NCI-H460 (cell line): ENCODE results near the gene PLCH1. TPM values are rescaled to one million over a fixed set of nuclear protein-coding genes. Genes with fewer than 3 reads are reported as not detected.

Experiments
- DNase-seq: peaks from one replicate; pipeline ENCODE4 v3.0.0-alpha.2; 2016; ENCODE audit warnings: low read depth; ENCODE audit errors: extremely low read depth
- total RNA-seq: library from RNA; depleted of rRNA; stranded (reverse); fragments of >200 nt; shearing (Covaris generic); gene quantifications from 2 replicates; pipeline ENCODE4 v1.2.3, GENCODE V29; 2014

Gene PLCH1
- total RNA-seq, 1 experiment from 2014 or later, result 0.79 TPM

- DNase-seq, result no peak
These were observed 133.4 kb downstream of the PLCH1 start for GRCh38 chr3:155611456-155611855.

- DNase-seq, result no peak
These were observed 135.3 kb downstream of the PLCH1 start for GRCh38 chr3:155609586-155609985.

GRCh38 chr3:155608228-155608920 is 136.5 kb downstream of the PLCH1 start:
- DNase-seq, result no peak

- no peak for DNase-seq
These were observed 137.1 kb downstream of the PLCH1 start for GRCh38 chr3:155607761-155608160.

- no peak for DNase-seq
These were observed 139.3 kb downstream of the PLCH1 start for GRCh38 chr3:155605571-155605970.

- no peak for DNase-seq
These were observed 139.9 kb downstream of the PLCH1 start for GRCh38 chr3:155604967-155605366.

- no peak for DNase-seq
These were observed 140.7 kb downstream of the PLCH1 start for GRCh38 chr3:155604126-155604525.

- DNase-seq, result no peak
These were observed 141.6 kb downstream of the PLCH1 start for GRCh38 chr3:155603302-155603701.

GRCh38 chr3:155602307-155602706 is 142.6 kb downstream of the PLCH1 start:
- no peak for DNase-seq

- DNase-seq, result no peak
These were observed 146.2 kb downstream of the PLCH1 start for GRCh38 chr3:155598671-155599070.

GRCh38 chr3:155596615-155597014 is 148.3 kb downstream of the PLCH1 start:
- no peak for DNase-seq

- no peak for DNase-seq
These were observed 149.5 kb downstream of the PLCH1 start for GRCh38 chr3:155595371-155595770.

- DNase-seq, result no peak
These were observed 150.2 kb downstream of the PLCH1 start for GRCh38 chr3:155594526-155595187.

- DNase-seq, result no peak
These were observed 157.3 kb downstream of the PLCH1 start for GRCh38 chr3:155587581-155587980.

GRCh38 chr3:155585384-155585783 is 159.5 kb downstream of the PLCH1 start:
- no peak for DNase-seq

- no peak for DNase-seq
These were observed 163.3 kb downstream of the PLCH1 start for GRCh38 chr3:155581579-155581978.

GRCh38 chr3:155572085-155572484 is 172.8 kb downstream of the PLCH1 start:
- DNase-seq, result no peak

GRCh38 chr3:155568295-155568694 is 176.6 kb downstream of the PLCH1 start:
- no peak for DNase-seq

- DNase-seq, result no peak
These were observed 184.3 kb downstream of the PLCH1 start for GRCh38 chr3:155560594-155560993.

GRCh38 chr3:155560135-155560534 is 184.7 kb downstream of the PLCH1 start:
- DNase-seq, result no peak

- DNase-seq, result no peak
These were observed 188.3 kb downstream of the PLCH1 start for GRCh38 chr3:155556531-155556930.

- no peak for DNase-seq
These were observed 189.3 kb downstream of the PLCH1 start for GRCh38 chr3:155555479-155556060.
